KOPT-K1 (cell line): ENCODE measurements around the gene AACS.
A peak's percentile ranks its signal among the peaks of the same experiment; 100 is the strongest.
"Not testable (repeated sequence)": the region's sequence is repeated elsewhere in the genome, so short reads cannot be mapped to it uniquely, and the experiment has no call there.

Experiments used
- H3K27ac ChIP-seq: fragments of 200-600 bp; sonication (generic); 2 replicates; pipeline ENCODE4 v1.5.1; 2016; ENCODE audit warnings: antibody characterized with exemption, mild to moderate bottlenecking, low read depth, low read length; ENCODE audit not compliant: poor library complexity, severe bottlenecking
- H3K36me3 ChIP-seq: fragments of 200-600 bp; sonication (generic); 2 replicates; pipeline ENCODE4 v1.5.1; 2017; ENCODE audit warnings: antibody characterized with exemption, mild to moderate bottlenecking, low read length, moderate library complexity; ENCODE audit not compliant: insufficient read depth
- H3K9me3 ChIP-seq: fragments of 200-600 bp; sonication (generic); 2 replicates; pipeline ENCODE4 v1.5.1; 2017; ENCODE audit warnings: antibody characterized with exemption, low read length, mild to moderate bottlenecking; ENCODE audit not compliant: insufficient read depth, poor library complexity, severe bottlenecking

AACS gene

GRCh38 chr12:125065021-125065918, at the start of gene AACS:
Gene AACS (plus strand): TSS chr12:125065435. CDS start chr12:125065585, 150 bp downstream.
- Histone ChIP-seq H3K27ac (peak within 1 kb of the TSS; percentile 50), H3K36me3 (peaks cover 2% of the 10 kb centered on the region; the same call in 1 of the 2 replicates), H3K9me3 (peaks cover 6% of the 10 kb centered on the region)

- Histone ChIP-seq H3K27ac (no peak overlapping the region), H3K36me3 (peaks cover 96% of the 10 kb centered on the region), H3K9me3 (no peaks in the 10 kb centered on the region)
Measured at GRCh38 chr12:125015680-125016310, 49.4 kb upstream of the AACS start.

- H3K27ac ChIP-seq: no peak overlapping the region
- peaks cover 95% of the 10 kb centered on the region for H3K36me3 ChIP-seq
Measured at GRCh38 chr12:125017801-125018200, 47.4 kb upstream of the AACS start.

GRCh38 chr12:125018356-125018755, 46.9 kb upstream of the AACS start:
- Histone ChIP-seq H3K27ac (no peak overlapping the region), H3K36me3 (peaks cover 95% of the 10 kb centered on the region), H3K9me3 (no peaks in the 10 kb centered on the region)

More at GRCh38 chr12:125017801-125018200, 47.4 kb upstream of the AACS start:
- H3K9me3 ChIP-seq: no peaks in the 10 kb centered on the region

GRCh38 chr12:125021096-125021495, 44.1 kb upstream of the AACS start:
- Histone ChIP-seq H3K9me3 (no peaks in the 10 kb centered on the region), H3K27ac (no peak overlapping the region), H3K36me3 (peaks cover 94% of the 10 kb centered on the region)

- Histone ChIP-seq H3K36me3 (peaks cover 96% of the 10 kb centered on the region), H3K9me3 (no peaks in the 10 kb centered on the region), H3K27ac (no peak overlapping the region)
Measured at GRCh38 chr12:125021771-125022170, 43.5 kb upstream of the AACS start.

- Histone ChIP-seq H3K9me3 (no peaks in the 10 kb centered on the region), H3K27ac (no peak overlapping the region), H3K36me3 (peaks cover 96% of the 10 kb centered on the region)
Measured at GRCh38 chr12:125023065-125023464, 42.2 kb upstream of the AACS start.

GRCh38 chr12:125024949-125025563, 40.2 kb upstream of the AACS start:
- Histone ChIP-seq H3K27ac (no peak overlapping the region), H3K9me3 (no peaks in the 10 kb centered on the region), H3K36me3 (peaks cover 96% of the 10 kb centered on the region)

- H3K36me3 ChIP-seq: peaks cover 96% of the 10 kb centered on the region
- no peaks in the 10 kb centered on the region for H3K9me3 ChIP-seq
- no peak overlapping the region for H3K27ac ChIP-seq
Measured at GRCh38 chr12:125025606-125026235, 39.5 kb upstream of the AACS start.

- H3K9me3 ChIP-seq: no peaks in the 10 kb centered on the region
- H3K27ac ChIP-seq: no peak overlapping the region
- H3K36me3 ChIP-seq: peaks cover 89% of the 10 kb centered on the region
Measured at GRCh38 chr12:125028106-125028505, 37.1 kb upstream of the AACS start.

GRCh38 chr12:125029761-125030358, 35.4 kb upstream of the AACS start:
- Histone ChIP-seq H3K9me3 (peaks cover 6% of the 10 kb centered on the region), H3K27ac (no peak overlapping the region), H3K36me3 (peaks cover 73% of the 10 kb centered on the region)

- H3K36me3 ChIP-seq: peaks cover 57% of the 10 kb centered on the region
- not testable (repeated sequence) for H3K9me3 ChIP-seq, H3K27ac ChIP-seq
Measured at GRCh38 chr12:125031471-125031870, 33.8 kb upstream of the AACS start.

- Histone ChIP-seq H3K27ac (no peak overlapping the region), H3K9me3 (peaks cover 7% of the 10 kb centered on the region)
Measured at GRCh38 chr12:125032466-125033152, 32.6 kb upstream of the AACS start.

GRCh38 chr12:125033288-125033687, 31.9 kb upstream of the AACS start:
- Histone ChIP-seq H3K27ac (no peak overlapping the region), H3K9me3 (peaks cover 7% of the 10 kb centered on the region), H3K36me3 (peaks cover 41% of the 10 kb centered on the region)

More at GRCh38 chr12:125032466-125033152, 32.6 kb upstream of the AACS start:
- peaks cover 46% of the 10 kb centered on the region for H3K36me3 ChIP-seq
